RWPE1 (cell line): ENCODE data around the gene FGF3.

ENCODE experiments used
- CTCF ChIA-PET: fragments of 350-600 bp; sonication (Branson Sonifier 250); formaldehyde crosslinking; extraction: SDS; loops from one replicate; lab custom pipeline; 2021; lab: Yijun Ruan, JAX
- POLR2A ChIA-PET: fragments of 400-600 bp; formaldehyde crosslinking; extraction: SDS; loops from one replicate; lab custom pipeline; 2020; ENCODE audit warnings: antibody characterized with exemption; ENCODE audit not compliant: low non-redundant PET; lab: Yijun Ruan, JAX
- DNase-seq: peaks from one replicate; pipeline ENCODE4 v3.0.0; 2012; ENCODE audit warnings: low spot score
- H3K27ac ChIP-seq: fragments of 450-650 bp; 2 replicates; pipeline ENCODE4 v1.5.1; 2017
- CTCF ChIP-seq: fragments of 450-650 bp; conservative IDR thresholded peaks from 2 replicates; pipeline ENCODE4 v1.5.1; 2017; ENCODE audit warnings: low read depth, mild to moderate bottlenecking

The FGF3 gene

GRCh38 chr11:69814902-69815301 is 4.3 kb downstream of the FGF3 start:
- CTCF ChIA-PET, result no interaction called here
- no peak for TF ChIP-seq CTCF
- H3K27ac ChIP-seq, result no peak overlapping the region
- DNase-seq, result no peak
- POLR2A ChIA-PET, result no interaction called here

- ChIA-PET CTCF (no interaction called here), POLR2A (no interaction called here)
- DNase-seq, result no peak
- no peak overlapping the region for H3K27ac ChIP-seq
- TF ChIP-seq CTCF, result no peak
Measured at GRCh38 chr11:69814411-69814810, 4.8 kb downstream of the FGF3 start.

GRCh38 chr11:69813839-69814238 is 5.4 kb downstream of the FGF3 start:
- H3K27ac ChIP-seq, result no peak overlapping the region
- TF ChIP-seq CTCF, result no peak
- ChIA-PET POLR2A (no interaction called here), CTCF (no interaction called here)
- no peak for DNase-seq

GRCh38 chr11:69812946-69813345 is 6.3 kb downstream of the FGF3 start:
- POLR2A ChIA-PET, result no interaction called here
- no peak overlapping the region for H3K27ac ChIP-seq
- CTCF ChIA-PET, result interaction anchor here (0.7 kb wide), 1 partner anchor 19 kb away, joined by 6 read pairs; no protein-coding TSS in a partner anchor

GRCh38 chr11:69812256-69812655 is 7.0 kb downstream of the FGF3 start:
- no peak for TF ChIP-seq CTCF
- ChIA-PET POLR2A (interaction anchor here (1.1 kb wide), 1 partner anchor 12 kb away, joined by 3 read pairs; no protein-coding TSS in a partner anchor), CTCF (interaction anchor here (0.6 to 0.7 kb wide), 2 partner anchors 20 to 413 kb away, joined by 3 to 6 read pairs; no protein-coding TSS in a partner anchor)
- no peak overlapping the region for H3K27ac ChIP-seq
- no peak for DNase-seq

More at GRCh38 chr11:69812946-69813345, 6.3 kb downstream of the FGF3 start:
- no peak for TF ChIP-seq CTCF
- no peak for DNase-seq

- ChIA-PET CTCF (no interaction called here), POLR2A (interaction anchor here (0.7 to 1.1 kb wide), 2 partner anchors 13 to 32 kb away, joined by 3 to 11 read pairs; no protein-coding TSS in a partner anchor)
- TF ChIP-seq CTCF, result no peak
Measured at GRCh38 chr11:69811431-69811830, 7.8 kb downstream of the FGF3 start.

More at GRCh38 chr11:69811431-69811830, 7.8 kb downstream of the FGF3 start:
- H3K27ac ChIP-seq, result no peak overlapping the region
- DNase-seq, result no peak
